GM18502 (cell line): ENCODE results near the gene SETDB2.

Experiments
- ATAC-seq: cut with Tn5 transposase; IDR thresholded peaks from one replicate; pipeline ENCODE4 v1.9.1; 2021; ENCODE audit warnings: mild to moderate bottlenecking; ENCODE audit not compliant: unreplicated experiment, poor library complexity

SETDB2 gene

DNA sequence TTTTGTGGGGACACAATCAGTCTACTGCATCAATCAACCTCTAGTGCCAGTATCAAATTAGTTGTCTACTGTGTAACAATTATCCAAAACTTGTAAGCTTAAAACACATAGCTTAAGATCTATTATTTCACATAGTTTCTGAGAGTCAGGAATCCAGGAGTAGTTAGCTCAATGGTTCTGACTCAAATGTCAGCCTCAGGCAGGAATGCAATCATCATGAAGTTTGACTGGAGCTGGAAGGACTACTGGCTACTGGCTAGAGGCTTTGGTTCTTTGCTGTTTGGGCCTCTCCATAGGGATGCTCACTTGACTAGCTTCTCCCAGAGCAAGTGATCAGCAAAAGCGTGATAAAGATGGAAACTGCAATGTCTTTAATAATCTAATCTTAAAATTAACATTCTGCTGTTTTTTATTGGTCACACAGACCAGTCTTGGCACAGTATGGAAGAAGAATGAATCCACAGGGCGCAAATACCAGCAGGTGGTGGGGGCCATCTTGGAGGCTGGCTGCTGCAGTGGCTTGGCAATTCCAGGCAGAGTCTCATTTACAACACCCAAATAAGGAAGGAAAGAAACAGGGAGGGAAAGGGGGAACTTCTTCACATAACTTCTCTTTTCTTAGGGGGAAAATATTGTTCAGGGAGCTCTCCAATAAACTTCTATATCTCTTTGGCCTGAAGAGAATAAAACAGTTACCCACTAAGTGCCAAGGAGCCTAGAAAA is 15.9 kb upstream of the SETDB2 start:
- ATAC-seq: no peak

DNA sequence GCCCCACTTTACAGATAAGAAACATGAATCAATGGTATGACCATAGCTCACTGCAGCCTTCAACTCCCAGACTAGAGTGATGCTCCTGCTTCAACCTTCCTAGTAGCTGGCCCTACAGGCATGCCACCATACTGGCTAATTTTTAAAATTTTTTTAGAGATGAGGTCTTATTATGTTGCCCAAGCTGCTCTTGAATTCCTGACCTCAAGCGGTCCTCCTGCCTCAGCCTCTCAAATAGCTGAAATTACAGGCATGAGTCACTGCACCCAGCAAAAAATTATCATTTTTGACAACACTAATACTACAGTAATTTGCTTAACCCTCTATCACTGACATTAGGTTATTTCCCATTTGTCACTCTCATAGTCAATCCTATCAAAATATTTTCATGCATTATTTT is 15.0 kb upstream of the SETDB2 start:
- no peak for ATAC-seq

DNA sequence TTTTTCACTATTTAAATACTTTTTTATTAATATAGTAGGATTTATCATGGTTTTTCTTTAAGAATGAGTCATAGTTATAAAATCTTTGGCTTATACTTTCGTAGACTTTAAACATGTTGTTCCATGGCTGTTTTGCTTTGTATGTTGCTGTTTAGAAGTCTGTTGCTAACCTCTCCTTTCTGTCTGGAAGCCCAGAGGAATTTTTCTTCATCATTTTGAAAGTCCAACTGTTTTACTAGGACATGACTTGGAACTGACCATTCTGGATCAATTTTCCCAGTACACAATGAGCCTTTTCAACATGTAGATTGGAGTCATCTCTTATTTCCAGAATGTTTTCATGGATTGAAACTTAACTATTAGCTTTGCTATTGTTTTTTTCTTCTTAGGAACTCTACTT is 8.1 kb upstream of the SETDB2 start:
- ATAC-seq: no peak

DNA sequence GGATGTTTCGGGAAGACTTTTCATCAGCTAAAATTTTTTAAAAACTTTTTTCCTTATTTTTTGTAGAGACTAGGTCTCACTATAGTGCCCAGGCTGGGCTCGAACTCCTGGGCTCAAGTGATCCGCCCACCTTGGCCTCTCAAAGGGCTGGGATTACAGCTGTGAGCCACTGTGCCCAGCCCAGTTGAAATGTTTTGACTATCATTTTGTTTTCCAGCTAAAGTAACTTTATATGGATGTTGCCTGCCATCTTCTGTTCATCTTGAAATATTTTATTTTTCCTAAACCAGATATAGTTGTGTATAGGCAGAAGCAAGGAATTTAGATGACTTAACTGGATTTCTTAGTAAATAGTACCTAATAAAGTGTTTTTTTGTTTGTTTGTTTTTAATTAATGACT is 7.2 kb upstream of the SETDB2 start:
- ATAC-seq: no peak

DNA sequence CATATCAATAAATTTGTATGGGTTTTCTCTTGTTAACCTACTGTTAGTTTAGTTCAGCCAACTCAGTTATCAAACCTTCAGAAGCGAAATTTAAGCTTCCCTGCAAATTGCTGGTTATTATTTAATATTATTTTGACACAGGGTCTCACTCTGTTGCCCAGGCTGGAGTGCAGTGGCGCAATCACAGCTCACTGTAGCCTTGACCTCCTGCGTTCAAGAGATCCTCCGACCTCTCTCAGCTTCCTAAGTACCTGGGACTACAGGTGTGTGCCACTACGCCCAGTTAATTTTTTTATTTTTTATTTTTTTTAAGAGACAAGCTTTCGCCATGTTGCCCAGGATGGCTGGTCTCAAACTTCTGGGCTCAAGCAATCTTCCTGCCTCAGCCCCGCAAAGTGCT is 6.4 kb upstream of the SETDB2 start:
- ATAC-seq: no peak

DNA sequence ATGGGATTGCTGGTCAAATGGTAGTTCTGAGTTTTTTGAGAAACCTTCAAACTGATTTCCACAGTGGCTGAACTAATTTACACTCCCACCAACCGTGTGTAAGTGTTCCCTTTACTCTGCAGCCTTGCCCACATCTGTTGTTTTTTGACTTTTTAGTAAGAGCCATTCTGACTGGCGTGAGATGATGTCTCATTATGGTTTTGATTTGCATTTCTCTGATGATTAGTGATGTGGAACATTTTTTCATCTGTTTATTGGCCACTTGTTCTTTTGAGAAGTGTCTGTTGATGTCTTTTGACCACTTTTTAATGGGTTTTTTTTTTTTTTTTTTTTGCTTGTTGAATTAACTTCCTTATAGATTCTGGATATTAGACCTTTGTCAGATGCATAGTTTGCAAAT is 4.5 kb upstream of the SETDB2 start:
- no peak for ATAC-seq

DNA sequence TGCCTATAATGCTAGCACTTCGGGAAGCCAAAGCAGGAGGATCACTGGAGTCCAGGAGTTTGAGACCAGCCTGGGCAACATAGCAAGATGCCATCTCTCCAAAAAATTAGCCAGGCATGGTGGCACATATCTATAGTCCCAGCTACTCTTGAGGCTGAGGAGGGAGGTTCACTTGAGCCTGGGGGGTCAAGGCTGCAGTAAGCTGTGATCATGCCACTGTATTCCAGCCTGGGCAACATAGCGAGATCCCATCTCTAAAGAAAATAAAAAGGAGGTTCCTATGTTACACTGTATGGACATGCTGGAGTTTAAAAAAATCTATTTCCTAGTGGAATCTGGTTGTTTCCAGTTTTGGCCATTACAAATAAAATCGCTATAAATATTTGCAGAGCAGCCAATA is 2.8 kb upstream of the SETDB2 start:
- ATAC-seq: no peak

DNA sequence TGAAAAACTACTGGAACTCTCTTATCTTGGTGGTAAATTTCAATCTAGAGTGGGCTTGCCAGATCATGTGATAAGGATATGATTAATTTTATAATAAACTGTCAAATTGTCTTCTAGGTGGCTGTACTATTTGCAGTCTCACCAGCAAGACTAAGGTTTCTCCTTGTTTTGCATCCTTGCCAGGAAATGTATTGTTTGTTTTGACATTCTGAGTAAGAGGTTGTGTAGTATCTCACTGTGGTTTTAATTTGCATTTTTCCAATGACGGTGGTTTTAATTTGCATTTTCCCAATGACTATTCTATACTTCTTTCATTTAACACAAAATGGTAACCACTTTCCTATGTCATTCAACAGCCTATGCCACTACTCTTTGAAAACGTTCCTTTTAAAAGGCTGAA is 2.2 kb upstream of the SETDB2 start:
- ATAC-seq: no peak

DNA sequence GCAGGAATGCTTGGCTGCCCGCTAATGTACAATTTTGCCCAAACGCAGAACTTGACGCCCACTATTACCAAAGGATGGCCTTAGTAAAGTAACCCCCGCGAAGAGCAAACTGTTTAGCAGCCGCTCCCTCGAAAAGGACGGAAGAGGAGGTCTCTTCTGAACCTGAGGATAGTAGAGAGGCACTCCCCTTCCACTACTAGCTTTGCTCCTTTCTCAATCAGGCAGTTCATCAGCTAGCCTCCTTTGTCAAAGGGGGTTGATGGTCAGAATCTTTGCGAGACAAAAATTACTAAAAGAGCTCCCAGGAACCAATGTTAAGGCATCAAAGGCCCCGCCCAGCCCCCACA is 744 bp upstream of the SETDB2 start:
- ATAC-seq: no peak

DNA sequence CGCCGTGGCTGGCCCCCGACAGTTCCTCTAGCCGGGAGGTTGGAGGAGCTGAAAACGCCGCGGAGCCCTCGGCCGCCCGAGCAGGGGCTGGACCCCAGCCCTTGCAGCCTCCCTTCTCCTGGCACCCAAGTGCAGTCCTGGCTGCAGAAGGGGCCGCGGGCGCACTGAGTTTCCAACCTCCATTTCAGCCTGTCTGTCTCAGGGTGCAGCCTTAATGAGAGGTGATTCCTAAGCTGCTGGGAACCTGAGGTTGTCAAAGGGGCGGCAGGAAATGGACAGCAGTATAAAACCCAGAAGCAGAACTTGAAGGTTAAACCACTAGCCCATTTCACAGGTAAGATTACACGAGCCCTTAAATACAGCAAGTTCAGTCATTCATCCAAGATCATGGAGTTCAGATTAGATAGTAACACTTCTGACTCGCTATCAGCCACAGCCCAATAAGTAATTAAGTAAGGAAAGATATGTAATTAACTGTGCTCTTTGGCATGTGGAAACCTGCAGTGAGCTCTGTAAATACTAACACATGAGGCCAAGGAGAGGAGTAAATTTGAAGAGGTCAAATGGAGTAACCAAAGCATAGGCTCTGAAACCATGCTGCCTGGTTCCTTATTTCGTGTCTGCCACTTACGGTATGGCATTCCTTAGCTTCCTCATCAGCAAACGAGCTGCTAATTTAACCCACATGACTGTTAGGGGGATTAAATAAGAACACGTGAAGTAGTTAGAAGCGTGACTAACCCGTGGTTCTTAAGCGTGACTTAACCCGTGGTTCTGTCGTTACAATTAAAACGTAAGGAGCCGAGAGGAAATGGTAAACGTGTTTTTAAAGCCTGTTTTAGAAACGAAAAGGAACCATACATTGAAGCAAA is 686 bp downstream of the SETDB2 start:
- ATAC-seq: peak; percentile 4

DNA sequence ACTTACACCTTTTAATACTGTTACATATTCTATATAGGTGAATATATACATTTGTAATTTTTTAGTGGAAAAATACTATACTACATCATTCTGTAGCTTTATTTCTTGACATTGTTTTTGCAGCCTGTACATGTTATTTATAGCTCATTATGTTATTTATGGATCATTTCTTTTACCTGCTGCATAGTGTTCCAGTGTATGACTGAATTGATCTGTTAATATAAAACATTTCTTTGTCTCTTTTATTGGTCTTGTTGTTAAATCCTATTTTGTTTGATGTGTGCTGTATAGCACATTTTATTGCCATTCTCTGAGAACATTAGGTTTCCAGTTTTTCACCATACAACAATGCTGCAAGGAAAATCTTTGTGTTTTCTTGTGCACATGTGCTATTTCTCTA is 2.4 kb downstream of the SETDB2 start:
- ATAC-seq: no peak

DNA sequence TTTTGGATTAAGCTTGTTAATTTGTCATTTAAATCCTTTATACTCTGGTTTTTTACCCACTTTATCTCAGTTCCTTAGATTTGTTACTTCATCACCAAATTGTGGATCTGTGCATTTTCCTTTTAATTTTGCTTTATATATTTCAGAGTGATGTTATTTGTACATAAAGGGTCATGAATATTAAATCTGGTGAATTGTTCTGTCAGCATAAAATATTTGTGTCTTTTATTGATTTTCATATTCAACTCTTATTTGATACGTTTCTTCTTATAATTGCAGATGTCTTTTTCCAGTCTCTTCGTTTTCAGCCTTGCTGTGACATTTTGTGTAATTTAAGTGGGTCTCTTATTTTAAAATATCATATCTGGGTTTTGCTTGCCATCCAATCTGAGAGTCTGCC is 4.7 kb downstream of the SETDB2 start:
- no peak for ATAC-seq

DNA sequence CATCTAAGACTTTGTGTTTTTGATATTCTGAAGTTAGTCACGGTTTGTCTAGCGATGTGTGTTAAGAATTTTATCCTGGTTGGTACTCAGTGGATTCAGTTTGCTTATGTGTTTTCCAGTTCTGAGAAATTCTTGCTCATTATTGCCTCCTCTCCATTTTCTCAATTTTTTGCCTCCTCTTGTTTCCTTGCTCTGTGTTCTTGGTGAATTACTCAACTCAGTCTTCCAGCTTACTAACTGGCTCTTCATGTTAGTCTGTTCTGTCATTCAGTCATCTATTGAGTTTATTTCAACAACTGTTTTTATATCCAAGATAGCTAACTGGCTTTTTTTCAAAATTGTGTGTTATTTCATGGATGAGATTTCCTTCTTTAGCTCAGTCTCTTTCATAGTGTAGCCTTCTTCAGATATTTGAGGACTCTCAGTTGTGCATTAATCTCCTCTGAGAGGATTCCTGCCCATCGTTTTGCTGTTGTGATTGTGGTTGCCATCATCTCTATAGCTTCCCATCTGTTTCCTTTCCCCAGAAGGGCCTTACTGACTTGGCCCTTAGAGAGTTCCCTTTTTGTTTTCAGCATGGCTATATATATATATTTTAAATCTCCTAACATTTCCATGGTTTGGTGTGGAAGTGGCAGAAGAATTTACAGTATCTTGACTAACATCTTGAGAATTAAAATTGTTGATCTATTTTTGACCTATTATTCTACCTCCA is 6.2 kb downstream of the SETDB2 start:
- ATAC-seq: no peak

DNA sequence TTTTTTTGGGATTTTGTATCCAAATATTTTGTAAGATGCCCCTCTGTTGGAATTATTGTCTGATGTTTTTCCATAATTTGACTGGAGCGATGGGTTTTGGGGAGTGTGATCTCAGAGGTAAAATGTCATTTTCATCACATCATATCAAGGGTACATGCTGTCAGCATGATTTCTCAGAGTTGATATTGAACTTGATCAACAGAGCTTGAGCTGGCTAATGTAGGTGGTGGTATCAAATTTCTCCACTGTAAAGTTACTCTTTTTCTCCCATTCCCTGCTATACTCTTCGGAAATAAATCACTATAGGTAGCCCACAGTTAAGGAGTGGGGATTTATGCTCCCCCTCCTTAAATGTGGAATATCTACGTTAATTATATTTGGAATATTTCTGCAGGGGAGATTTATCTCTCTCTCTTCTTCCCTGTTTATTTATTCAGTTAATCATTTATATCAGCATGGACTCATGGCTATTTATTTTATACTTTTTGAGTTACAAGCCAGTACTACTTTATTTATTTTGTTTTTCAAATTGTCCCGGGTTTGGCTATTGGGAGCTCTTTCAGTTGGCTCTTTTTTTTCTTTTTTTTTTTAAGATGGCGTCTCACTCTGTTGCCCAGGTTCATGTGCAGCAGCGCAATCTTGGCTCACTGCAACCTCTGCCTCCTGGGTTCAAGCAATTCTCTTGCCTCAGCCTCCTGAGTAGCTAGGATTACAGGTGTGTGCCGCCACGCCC is 8.8 kb downstream of the SETDB2 start:
- ATAC-seq: no peak

DNA sequence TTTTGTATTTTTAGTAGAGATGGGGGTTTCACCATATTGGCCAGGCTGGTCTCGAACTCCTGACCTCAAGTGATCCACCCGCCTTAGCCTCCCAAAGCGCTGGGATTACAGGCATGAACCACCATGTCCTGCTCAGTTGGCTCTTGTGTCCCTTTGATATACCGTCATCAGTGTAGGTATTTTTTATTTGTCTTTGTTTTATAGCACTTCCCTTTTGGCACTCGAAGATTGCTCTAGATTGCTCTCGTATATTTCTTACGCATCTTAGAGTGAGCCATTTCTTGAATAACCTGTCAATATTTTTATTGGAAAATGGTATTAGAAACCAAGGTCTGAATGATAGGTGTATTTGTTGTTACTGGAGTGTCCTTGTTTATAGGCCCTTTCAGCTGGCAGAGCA is 9.4 kb downstream of the SETDB2 start:
- ATAC-seq: no peak

DNA sequence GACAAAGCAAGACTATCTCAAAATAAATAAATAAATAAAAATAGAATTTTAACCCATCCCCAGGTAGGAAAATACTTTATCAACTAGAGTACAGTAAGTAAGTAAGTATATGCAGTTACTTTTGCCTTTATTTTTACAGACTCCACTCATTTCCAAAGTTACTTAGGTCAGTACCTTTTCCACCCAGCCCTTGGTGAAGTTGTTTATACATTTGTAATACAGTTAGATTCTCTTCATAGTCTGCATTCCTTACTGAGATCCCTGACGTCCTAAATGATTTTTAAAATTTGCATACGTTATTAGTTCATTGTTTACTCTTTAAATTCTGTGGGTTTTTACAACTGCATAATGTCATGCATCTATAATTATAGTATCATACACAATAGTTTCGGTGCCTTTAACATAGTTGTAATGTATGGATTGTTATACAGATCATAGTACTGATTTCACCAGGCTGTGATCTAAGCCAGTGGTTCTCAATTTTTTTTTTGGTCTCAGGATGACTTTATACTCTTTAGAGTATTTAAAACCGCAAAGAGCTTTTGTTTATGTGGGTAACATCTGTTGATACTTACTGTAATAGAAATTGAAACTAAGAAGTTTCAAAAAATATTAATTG is 10.4 kb downstream of the SETDB2 start:
- ATAC-seq: peak; percentile 94

DNA sequence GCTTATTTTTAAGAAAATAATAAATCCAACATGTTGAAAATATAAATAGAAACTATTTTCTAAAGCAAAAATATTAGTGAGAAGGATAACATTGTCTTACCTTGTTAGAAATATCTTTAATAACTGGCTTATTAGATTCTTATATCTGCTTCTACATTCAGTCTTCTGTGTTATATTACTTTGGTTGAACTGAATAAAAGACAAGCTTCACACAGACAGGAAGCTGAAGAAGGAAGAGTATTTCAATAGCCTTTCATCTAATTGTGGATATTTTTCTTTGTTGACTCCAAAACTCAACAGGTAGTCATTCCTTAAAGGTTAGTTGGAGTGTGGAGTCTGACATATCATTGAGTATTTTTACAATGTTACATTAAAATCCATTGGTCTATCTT is 10.9 kb downstream of the SETDB2 start:
- peak; percentile 31 for ATAC-seq

DNA sequence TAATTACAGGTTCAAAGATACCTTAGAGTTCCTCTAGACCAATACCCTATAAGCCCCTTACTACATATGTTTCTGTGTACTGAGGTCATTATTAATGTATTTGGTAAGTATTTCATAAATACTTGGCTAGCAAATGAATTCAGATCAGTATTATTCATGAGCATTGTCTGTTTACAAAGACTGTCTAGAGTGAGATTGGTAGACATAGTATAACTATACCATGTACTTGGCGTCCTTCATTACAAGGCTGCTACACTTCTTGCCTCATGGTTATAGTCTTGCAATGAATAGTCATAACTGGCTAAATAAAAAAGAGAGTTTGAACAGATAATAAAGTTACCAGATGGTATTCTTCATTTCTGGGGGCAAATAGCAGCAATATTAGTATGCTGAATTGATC is 12.1 kb downstream of the SETDB2 start:
- no peak for ATAC-seq

DNA sequence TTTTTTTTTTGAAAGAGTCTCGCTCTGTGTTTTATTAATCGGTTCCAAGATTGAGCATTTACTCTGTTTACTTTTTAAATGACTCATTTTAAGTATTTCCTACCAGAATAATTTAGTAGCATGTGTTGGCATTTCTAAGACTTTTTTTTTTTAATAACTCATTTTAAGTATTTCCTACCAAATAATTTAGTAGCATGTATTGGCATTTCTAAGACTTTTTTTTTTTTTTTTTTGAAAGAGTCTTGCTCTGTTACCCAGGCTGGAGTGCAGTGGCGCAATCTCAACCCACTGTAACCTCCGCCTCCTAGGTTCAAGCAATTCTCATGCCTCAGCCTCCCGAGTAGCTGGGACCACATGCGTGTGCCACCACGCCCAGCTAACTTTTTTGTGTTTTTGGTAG is 13.1 kb downstream of the SETDB2 start:
- ATAC-seq: no peak

DNA sequence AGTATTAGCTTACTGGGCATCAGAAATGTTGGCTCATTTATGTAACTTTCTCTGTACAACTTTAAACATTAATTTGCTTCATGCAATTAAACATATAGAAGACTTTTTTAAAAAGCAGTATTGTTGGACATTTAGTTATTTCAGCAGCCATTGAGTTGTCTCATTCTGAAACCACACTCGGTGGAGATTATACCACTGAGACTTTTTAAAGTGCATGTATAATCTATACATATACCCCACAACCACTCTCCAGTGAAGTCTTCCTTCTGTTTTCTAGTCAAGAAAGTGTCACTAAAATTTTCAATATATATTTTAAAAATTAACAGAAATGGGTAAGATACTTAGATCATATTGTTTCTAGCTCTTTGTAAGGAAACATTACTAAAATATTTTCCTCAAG is 15.5 kb downstream of the SETDB2 start:
- no peak for ATAC-seq
